Measurements from ENCODE around the gene ZNF622.

DNA sequence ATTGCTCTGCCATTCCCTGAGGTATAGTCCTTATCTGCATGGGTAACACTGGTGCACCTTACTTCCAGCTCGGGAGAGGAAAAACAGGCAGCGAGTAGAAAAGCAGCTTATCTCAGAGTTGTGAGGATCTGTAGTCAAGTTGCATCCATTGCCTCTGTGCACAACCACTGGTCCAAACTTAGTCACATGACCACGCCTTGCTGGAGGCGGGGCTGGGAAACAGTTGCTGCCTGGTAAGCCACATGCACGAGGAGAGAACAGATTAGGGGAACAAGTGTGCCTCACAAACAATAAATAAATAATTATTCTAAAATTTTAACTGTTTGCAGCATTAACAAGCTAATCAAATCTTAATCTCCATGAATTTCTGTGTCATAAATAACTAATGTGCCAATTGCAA is 18.6 kb downstream of the ZNF622 start:
- TF ChIP-seq, protein P1, sequence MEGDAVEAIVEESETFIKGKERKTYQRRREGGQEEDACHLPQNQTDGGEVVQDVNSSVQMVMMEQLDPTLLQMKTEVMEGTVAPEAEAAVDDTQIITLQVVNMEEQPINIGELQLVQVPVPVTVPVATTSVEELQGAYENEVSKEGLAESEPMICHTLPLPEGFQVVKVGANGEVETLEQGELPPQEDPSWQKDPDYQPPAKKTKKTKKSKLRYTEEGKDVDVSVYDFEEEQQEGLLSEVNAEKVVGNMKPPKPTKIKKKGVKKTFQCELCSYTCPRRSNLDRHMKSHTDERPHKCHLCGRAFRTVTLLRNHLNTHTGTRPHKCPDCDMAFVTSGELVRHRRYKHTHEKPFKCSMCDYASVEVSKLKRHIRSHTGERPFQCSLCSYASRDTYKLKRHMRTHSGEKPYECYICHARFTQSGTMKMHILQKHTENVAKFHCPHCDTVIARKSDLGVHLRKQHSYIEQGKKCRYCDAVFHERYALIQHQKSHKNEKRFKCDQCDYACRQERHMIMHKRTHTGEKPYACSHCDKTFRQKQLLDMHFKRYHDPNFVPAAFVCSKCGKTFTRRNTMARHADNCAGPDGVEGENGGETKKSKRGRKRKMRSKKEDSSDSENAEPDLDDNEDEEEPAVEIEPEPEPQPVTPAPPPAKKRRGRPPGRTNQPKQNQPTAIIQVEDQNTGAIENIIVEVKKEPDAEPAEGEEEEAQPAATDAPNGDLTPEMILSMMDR (IDR thresholded peaks at IDR 0.05) = no peak
- no peak for TF ChIP-seq POLR2A (IDR thresholded peaks at IDR 0.05)
